GM23338 (cell line): ENCODE results near the gene ROS1. TPM values are rescaled to one million over a fixed set of nuclear protein-coding genes. Genes with fewer than 3 reads are reported as not detected.
"Not testable (repeated sequence)": the region's sequence is repeated elsewhere in the genome, so short reads cannot be mapped to it uniquely, and the experiment has no call there.

ENCODE experiments used
- ATAC-seq: fragments of 200-7000 bp; cut with Tn5 transposase; 3 replicates; pipeline ENCODE4 v1.9.1; 2020
- DNase-seq: peaks from one replicate; pipeline ENCODE4 v3.0.0-alpha.2; 2015; ENCODE audit warnings: low spot score
- H2AFZ ChIP-seq: fragments of 200-600 bp; sonication (generic); 2 replicates; pipeline ENCODE4 v1.8.0; 2016; ENCODE audit warnings: antibody characterized with exemption, mild to moderate bottlenecking, moderate library complexity
- H3F3A ChIP-seq: fragments of 200-600 bp; sonication (generic); replicated peaks from 2 replicates; pipeline ENCODE4 v1.8.0; 2017; ENCODE audit warnings: antibody characterized with exemption, mixed run types, low read depth
- H3K27ac ChIP-seq: fragments of 200-600 bp; sonication (generic); 2 replicates; pipeline ENCODE4 v1.6.1; 2016; ENCODE audit warnings: low read depth
- H3K27me3 ChIP-seq: fragments of 200-600 bp; sonication (generic); 2 replicates; pipeline ENCODE4 v1.8.0; 2016; ENCODE audit warnings: mild to moderate bottlenecking, mixed run types, moderate library complexity; ENCODE audit not compliant: insufficient read depth
- H3K36me3 ChIP-seq: fragments of 200-600 bp; sonication (generic); 2 replicates; pipeline ENCODE4 v1.8.0; 2016; ENCODE audit warnings: mild to moderate bottlenecking; ENCODE audit not compliant: insufficient read depth
- H3K4me1 ChIP-seq: fragments of 200-600 bp; sonication (generic); 2 replicates; pipeline ENCODE4 v1.8.0; 2016; ENCODE audit warnings: mild to moderate bottlenecking, moderate library complexity; ENCODE audit not compliant: insufficient read depth
- H3K4me2 ChIP-seq: fragments of 200-600 bp; sonication (generic); 2 replicates; pipeline ENCODE4 v1.7.1; 2017; ENCODE audit warnings: mixed run types
- H3K4me3 ChIP-seq: fragments of 200-600 bp; sonication (generic); 2 replicates; pipeline ENCODE4 v1.6.1; 2016; ENCODE audit warnings: mixed run types
- H3K79me2 ChIP-seq: fragments of 200-600 bp; sonication (generic); replicated peaks from 2 replicates; pipeline ENCODE4 v1.8.0; 2017; ENCODE audit warnings: mild to moderate bottlenecking; ENCODE audit not compliant: insufficient read depth
- H3K9me2 ChIP-seq: fragments of 200-600 bp; sonication (generic); 2 replicates; pipeline ENCODE4 v1.8.0; 2017; ENCODE audit not compliant: insufficient read depth
- H4K20me1 ChIP-seq: fragments of 200-600 bp; sonication (generic); replicated peaks from 2 replicates; pipeline ENCODE4 v1.8.0; 2017; ENCODE audit warnings: mild to moderate bottlenecking; ENCODE audit not compliant: insufficient read depth
- H3K27ac Mint-ChIP-seq: 2 replicates; pipeline ENCODE4 v1.8.0; 2020; ENCODE audit warnings: inconsistent platforms, mild to moderate bottlenecking, moderate library complexity, mixed read lengths
- H3K27me3 Mint-ChIP-seq: 3 replicates; pipeline ENCODE4 v1.8.0; 2022; ENCODE audit warnings: low read depth, mild to moderate bottlenecking, moderate library complexity, mixed read lengths, inconsistent platforms; ENCODE audit not compliant: insufficient read depth, poor library complexity
- H3K36me3 Mint-ChIP-seq: 3 replicates; pipeline ENCODE4 v1.8.0; 2021; ENCODE audit warnings: low read depth, mild to moderate bottlenecking, inconsistent platforms, moderate library complexity, mixed read lengths
- H3K4me1 Mint-ChIP-seq: 3 replicates; pipeline ENCODE4 v1.8.0; 2020; ENCODE audit warnings: mild to moderate bottlenecking, inconsistent platforms, mixed read lengths
- H3K4me3 Mint-ChIP-seq: 3 replicates; pipeline ENCODE4 v1.8.0; 2021; ENCODE audit warnings: moderate library complexity, mild to moderate bottlenecking, inconsistent platforms, mixed read lengths
- H3K9me3 Mint-ChIP-seq: 3 replicates; pipeline ENCODE4 v1.8.0; 2020; ENCODE audit warnings: moderate library complexity, mild to moderate bottlenecking, inconsistent platforms, mixed read lengths
- CREB1 ChIP-seq: fragments of 250-450 bp; sonication (Bioruptor Pico); IDR thresholded peaks from 2 replicates; pipeline ENCODE4 v1.5.0; 2020; ENCODE audit warnings: low read depth, mild to moderate bottlenecking, moderate library complexity
- CTCF ChIP-seq, 2 experiments: fragments of 200-600 bp in 1 of 2; sonication (generic) in 1 of 2; conservative IDR thresholded peaks; 2 replicates each; pipeline versions ENCODE4 v1.5.1 to v1.6.1; 2016 to 2017; ENCODE audit warnings: antibody characterized with exemption in 2 of 2, low read depth in 2 of 2, mild to moderate bottlenecking in 2 of 2, moderate library complexity in 1 of 2
- ETS1 ChIP-seq: IDR thresholded peaks from 2 replicates; pipeline ENCODE4 v1.6.1; 2016; ENCODE audit warnings: antibody characterized with exemption
- EZH2 ChIP-seq: fragments of 200-600 bp; sonication (generic); IDR thresholded peaks from one replicate; pipeline ENCODE4 v1.8.0; 2017; ENCODE audit warnings: antibody characterized with exemption, mild to moderate bottlenecking, low read depth; ENCODE audit not compliant: unreplicated experiment
- EZH2phosphoT487 ChIP-seq: fragments of 200-600 bp; sonication (generic); IDR thresholded peaks from one replicate; pipeline ENCODE4 v1.8.1; 2018; ENCODE audit warnings: antibody characterized with exemption; ENCODE audit not compliant: unreplicated experiment
- JUNB ChIP-seq: IDR thresholded peaks from one replicate; pipeline ENCODE4 v1.6.1; 2016; ENCODE audit warnings: antibody characterized with exemption; ENCODE audit not compliant: unreplicated experiment
- NANOG ChIP-seq: IDR thresholded peaks from 2 replicates; pipeline ENCODE4 v1.6.1; 2016; ENCODE audit warnings: antibody characterized with exemption, borderline replicate concordance
- REST ChIP-seq: IDR thresholded peaks from one replicate; pipeline ENCODE4 v1.6.1; 2018; ENCODE audit warnings: antibody characterized with exemption; ENCODE audit not compliant: unreplicated experiment
- STAT1 ChIP-seq: IDR thresholded peaks from one replicate; pipeline ENCODE4 v1.6.1; 2016; ENCODE audit warnings: antibody characterized with exemption; ENCODE audit not compliant: unreplicated experiment
- ZNF114 ChIP-seq: fragments of 250-450 bp; sonication (Bioruptor Pico); IDR thresholded peaks from 2 replicates; pipeline ENCODE4 v1.5.0; 2020; ENCODE audit warnings: mild to moderate bottlenecking, moderate library complexity
- ZNF331 ChIP-seq: fragments of 250-450 bp; sonication (Bioruptor Pico); IDR thresholded peaks from 2 replicates; pipeline ENCODE4 v1.5.0; 2020; ENCODE audit warnings: low read depth, mild to moderate bottlenecking, moderate library complexity
- ZNF462 ChIP-seq: fragments of 250-450 bp; sonication (Bioruptor Pico); IDR thresholded peaks from 2 replicates; pipeline ENCODE4 v1.5.0; 2020; ENCODE audit warnings: mild to moderate bottlenecking, moderate library complexity
- polyA plus RNA-seq: library from polyadenylated mRNA; unstranded; fragments of >200 nt; fragmentation: Nextera tagmentation; extraction: Ambion mirVana; gene quantifications from 2 replicates; pipeline ENCODE4 v1.2.1, GENCODE V29; 2016
- total RNA-seq: library from RNA; depleted of rRNA; stranded (reverse); fragments of >200 nt; shearing (Covaris generic); gene quantifications from 2 replicates; pipeline ENCODE4 v1.2.3, GENCODE V29; 2014

The ROS1 gene
- total and polyA plus RNA-seq, 2 experiments from 2014 or later = not detected

GRCh38 chr6:117469356-117469755 lies 43.6 kb upstream of the ROS1 start:
- Histone ChIP-seq H3K4me1 (no peaks in the 10 kb centered on the region), H3K27ac (no peak overlapping the region), H2AFZ (no peak overlapping the region), H3K36me3 (no peaks in the 10 kb centered on the region), H4K20me1 (no peaks in the 10 kb centered on the region), H3K9me2 (no peaks in the 10 kb centered on the region; the same call in 1 of the 2 replicates), H3F3A (no peaks in the 10 kb centered on the region), H3K79me2 (no peaks in the 10 kb centered on the region), H3K27me3 (no peaks in the 10 kb centered on the region), H3K4me3 (no peak overlapping the region), H3K4me2 (no peak overlapping the region)
- Mint-ChIP-seq H3K4me1 (no peaks in the 10 kb centered on the region), H3K4me3 (no peak overlapping the region), H3K27me3 (peaks cover 3% of the 10 kb centered on the region), H3K27ac (no peak overlapping the region), H3K36me3 (no peaks in the 10 kb centered on the region), H3K9me3 (no peaks in the 10 kb centered on the region; the same call in 2 of the 3 replicates)
- no peak for DNase-seq
- no peak for TF ChIP-seq CTCF (conservative IDR thresholded peaks at IDR 0.05; ENCODE audit: low read depth in 2 of 2)
- TF ChIP-seq CREB1 (CRISPR knock-in tag) = no peak
- no peak for TF ChIP-seq STAT1
- no peak for TF ChIP-seq ZNF114 (CRISPR knock-in tag)
- TF ChIP-seq NANOG = no peak
- no peak for TF ChIP-seq ZNF331
- no peak for TF ChIP-seq ETS1
- TF ChIP-seq EZH2phosphoT487 = no peak
- no peak for TF ChIP-seq JUNB
- no peak for TF ChIP-seq ZNF462 (CRISPR knock-in tag)
- no peak for TF ChIP-seq REST
- no peak for TF ChIP-seq EZH2
- ATAC-seq = no peak

- H3K36me3 Mint-ChIP-seq, H3K79me2 ChIP-seq, H3K9me2 ChIP-seq, H3K27me3 ChIP-seq, H3F3A ChIP-seq, H3K27me3 Mint-ChIP-seq, H3K4me3 Mint-ChIP-seq, H3K36me3 ChIP-seq, H3K4me3 ChIP-seq, H3K27ac Mint-ChIP-seq, DNase-seq, H3K27ac ChIP-seq, H4K20me1 ChIP-seq, H3K4me1 ChIP-seq, H3K9me3 Mint-ChIP-seq, H3K4me1 Mint-ChIP-seq, ATAC-seq, H3K4me2 ChIP-seq, H2AFZ ChIP-seq: not testable (repeated sequence)
Observed at GRCh38 chr6:117468527-117468926, 42.8 kb upstream of the ROS1 start.
